ENCODE data around the gene PIGV. TPM values are rescaled to one million over a fixed set of nuclear protein-coding genes. Genes with fewer than 3 reads are reported as not detected.
"Not testable (repeated sequence)": the region's sequence is repeated elsewhere in the genome, so short reads cannot be mapped to it uniquely, and the experiment has no call there.

Gene PIGV
- total and polyA plus RNA-seq, 2 donors (not counting 1 experiment from before 2014, with no cell fraction given), result 13.3 to 29.6 TPM

- peak; percentile 80 to 91 for TF ChIP-seq CTCF (conservative IDR thresholded peaks at IDR 0.05 in 1 of 2, IDR thresholded peaks at IDR 0.05 in 1 of 2; ENCODE audit: low read depth in 1 of 2, low read length in 2 of 2)
- not testable (repeated sequence) for H3K27me3 ChIP-seq (ENCODE audit: control insufficient read depth, insufficient read depth, low read length); H3K9ac ChIP-seq (ENCODE audit: insufficient read depth, low read length); H3K9me3 ChIP-seq (ENCODE audit: control insufficient read depth, insufficient read depth, low read depth, low read length); H3K4me1 ChIP-seq (ENCODE audit: control insufficient read depth, extremely low read depth, insufficient read depth, low read length); H3K36me3 ChIP-seq (ENCODE audit: control insufficient read depth, insufficient read depth, low read length); H3K27ac ChIP-seq (ENCODE audit: insufficient read depth, low read length); H3K79me2 ChIP-seq (ENCODE audit: control insufficient read depth, insufficient read depth, low read length); H3K4me3 ChIP-seq (replicated peaks in 1 of 4; ENCODE audit: control extremely low read depth in 1 of 4, insufficient read depth in 1 of 4, low read depth in 3 of 4, low read length in 4 of 4); H3K4me2 ChIP-seq (ENCODE audit: extremely low read depth, insufficient read depth, low read length); H4K20me1 ChIP-seq (ENCODE audit: control insufficient read depth, extremely low read depth, insufficient read depth, low read length); H2AFZ ChIP-seq (ENCODE audit: low read length)
- peak; percentile 40 to 59 for DNase-seq (ENCODE audit: low read depth in 2 of 2)
These were observed 22.4 kb downstream of the PIGV start for GRCh38 chr1:26810105-26810504.

GRCh38 chr1:26811057-26811456 is 23.3 kb downstream of the PIGV start:
- Histone ChIP-seq H3K9ac (ENCODE audit: insufficient read depth, low read length) (no peak overlapping the region), H3K36me3 (ENCODE audit: control insufficient read depth, insufficient read depth, low read length) (no peaks in the 10 kb centered on the region), H3K4me2 (ENCODE audit: extremely low read depth, insufficient read depth, low read length) (no peak overlapping the region), H3K9me3 (ENCODE audit: control insufficient read depth, insufficient read depth, low read depth, low read length) (no peaks in the 10 kb centered on the region), H3K27me3 (ENCODE audit: control insufficient read depth, insufficient read depth, low read length) (no peaks in the 10 kb centered on the region), H3K4me3 (replicated peaks in 1 of 4; ENCODE audit: control extremely low read depth in 1 of 4, insufficient read depth in 1 of 4, low read depth in 3 of 4, low read length in 4 of 4) (no peak overlapping the region), H3K79me2 (ENCODE audit: control insufficient read depth, insufficient read depth, low read length) (no peaks in the 10 kb centered on the region), H4K20me1 (ENCODE audit: control insufficient read depth, extremely low read depth, insufficient read depth, low read length) (no peaks in the 10 kb centered on the region), H3K27ac (ENCODE audit: insufficient read depth, low read length) (no peak overlapping the region), H3K4me1 (ENCODE audit: control insufficient read depth, extremely low read depth, insufficient read depth, low read length) (no peaks in the 10 kb centered on the region), H2AFZ (ENCODE audit: low read length) (no peak overlapping the region)
- no peak for DNase-seq (ENCODE audit: low read depth in 2 of 2)
- TF ChIP-seq EZH2 (IDR thresholded peaks at IDR 0.05; ENCODE audit: low read length, missing control alignments) (no peak), CTCF (conservative IDR thresholded peaks at IDR 0.05 in 1 of 2, IDR thresholded peaks at IDR 0.05 in 1 of 2; ENCODE audit: low read depth in 1 of 2, low read length in 2 of 2) (no peak)

- H3K4me3 ChIP-seq (replicated peaks in 1 of 4; ENCODE audit: control extremely low read depth in 1 of 4, insufficient read depth in 1 of 4, low read depth in 3 of 4, low read length in 4 of 4), result no peak overlapping the region
- H3K79me2 ChIP-seq (ENCODE audit: control insufficient read depth, insufficient read depth, low read length), result no peaks in the 10 kb centered on the region
- no peak overlapping the region for H3K4me2 ChIP-seq (ENCODE audit: extremely low read depth, insufficient read depth, low read length)
- no peak for TF ChIP-seq EZH2 (IDR thresholded peaks at IDR 0.05; ENCODE audit: low read length, missing control alignments)
- no peak for TF ChIP-seq CTCF (conservative IDR thresholded peaks at IDR 0.05 in 1 of 2, IDR thresholded peaks at IDR 0.05 in 1 of 2; ENCODE audit: low read depth in 1 of 2, low read length in 2 of 2)
- H3K27ac ChIP-seq (ENCODE audit: insufficient read depth, low read length), result no peak overlapping the region
- no peaks in the 10 kb centered on the region for H3K9me3 ChIP-seq (ENCODE audit: control insufficient read depth, insufficient read depth, low read depth, low read length)
- no peak overlapping the region for H2AFZ ChIP-seq (ENCODE audit: low read length)
- no peaks in the 10 kb centered on the region for H3K4me1 ChIP-seq (ENCODE audit: control insufficient read depth, extremely low read depth, insufficient read depth, low read length)
- DNase-seq (ENCODE audit: low read depth in 2 of 2), result no peak
- no peaks in the 10 kb centered on the region for H4K20me1 ChIP-seq (ENCODE audit: control insufficient read depth, extremely low read depth, insufficient read depth, low read length)
- no peak overlapping the region for H3K9ac ChIP-seq (ENCODE audit: insufficient read depth, low read length)
- H3K36me3 ChIP-seq (ENCODE audit: control insufficient read depth, insufficient read depth, low read length), result no peaks in the 10 kb centered on the region
- no peaks in the 10 kb centered on the region for H3K27me3 ChIP-seq (ENCODE audit: control insufficient read depth, insufficient read depth, low read length)
These were observed 24.0 kb downstream of the PIGV start for GRCh38 chr1:26811708-26812107.

Measured in fibroblast of lung (primary cell).